ENCODE data around the gene KIF3B. TPM values are rescaled to one million over a fixed set of nuclear protein-coding genes. Genes with fewer than 3 reads are reported as not detected.

The KIF3B gene
- total RNA-seq, 1 experiment from 2014 or later = 31.5 TPM

DNA sequence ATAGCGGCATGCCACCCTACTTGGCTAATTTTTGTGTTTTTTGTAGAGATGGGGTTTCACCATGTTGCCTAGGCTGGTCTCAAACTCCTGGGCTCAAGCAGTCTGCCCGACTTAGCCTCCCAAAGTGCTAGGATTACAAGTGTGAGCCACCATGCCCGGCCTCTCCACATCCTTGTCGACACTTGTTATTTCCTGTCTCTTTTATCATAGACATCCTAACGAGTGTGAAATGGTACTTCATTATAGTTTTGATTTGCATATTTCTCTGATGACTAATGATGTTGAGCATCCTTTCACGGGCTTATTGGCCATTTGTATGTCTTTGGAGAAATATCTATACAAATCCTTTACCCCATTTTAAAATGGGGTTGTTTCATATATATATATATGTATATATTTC lies 41.6 kb downstream of the KIF3B start (continued):
- TF ChIP-seq, protein P1, sequence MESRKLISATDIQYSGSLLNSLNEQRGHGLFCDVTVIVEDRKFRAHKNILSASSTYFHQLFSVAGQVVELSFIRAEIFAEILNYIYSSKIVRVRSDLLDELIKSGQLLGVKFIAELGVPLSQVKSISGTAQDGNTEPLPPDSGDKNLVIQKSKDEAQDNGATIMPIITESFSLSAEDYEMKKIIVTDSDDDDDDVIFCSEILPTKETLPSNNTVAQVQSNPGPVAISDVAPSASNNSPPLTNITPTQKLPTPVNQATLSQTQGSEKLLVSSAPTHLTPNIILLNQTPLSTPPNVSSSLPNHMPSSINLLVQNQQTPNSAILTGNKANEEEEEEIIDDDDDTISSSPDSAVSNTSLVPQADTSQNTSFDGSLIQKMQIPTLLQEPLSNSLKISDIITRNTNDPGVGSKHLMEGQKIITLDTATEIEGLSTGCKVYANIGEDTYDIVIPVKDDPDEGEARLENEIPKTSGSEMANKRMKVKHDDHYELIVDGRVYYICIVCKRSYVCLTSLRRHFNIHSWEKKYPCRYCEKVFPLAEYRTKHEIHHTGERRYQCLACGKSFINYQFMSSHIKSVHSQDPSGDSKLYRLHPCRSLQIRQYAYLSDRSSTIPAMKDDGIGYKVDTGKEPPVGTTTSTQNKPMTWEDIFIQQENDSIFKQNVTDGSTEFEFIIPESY (IDR thresholded peaks at IDR 0.05; ENCODE audit: extremely low read depth, insufficient replicate concordance, low read length) = no peak

- ATAC-seq = no peak
- no peak overlapping the region for H2AFZ ChIP-seq (ENCODE audit: low read depth, low read length, poor library complexity, severe bottlenecking)
- no peak overlapping the region for H3K4me3 ChIP-seq (replicated peaks in 1 of 2; ENCODE audit: low read depth in 1 of 2, low read length in 2 of 2)
- no peaks in the 10 kb centered on the region for H3K27me3 ChIP-seq (ENCODE audit: insufficient read depth, low read length)
- no peak for DNase-seq (ENCODE audit: low read depth, low spot score)
- no peak for TF ChIP-seq SRF (IDR thresholded peaks at IDR 0.05; ENCODE audit: low read depth)
- TF ChIP-seq EZH2phosphoT487 (IDR thresholded peaks at IDR 0.05; ENCODE audit: borderline replicate concordance) = no peak
- no peak for TF ChIP-seq SIN3A (IDR thresholded peaks at IDR 0.05; ENCODE audit: low read depth)
- TF ChIP-seq CEBPB (IDR thresholded peaks at IDR 0.05; ENCODE audit: low read depth) = no peak
- TF ChIP-seq, protein P2, sequence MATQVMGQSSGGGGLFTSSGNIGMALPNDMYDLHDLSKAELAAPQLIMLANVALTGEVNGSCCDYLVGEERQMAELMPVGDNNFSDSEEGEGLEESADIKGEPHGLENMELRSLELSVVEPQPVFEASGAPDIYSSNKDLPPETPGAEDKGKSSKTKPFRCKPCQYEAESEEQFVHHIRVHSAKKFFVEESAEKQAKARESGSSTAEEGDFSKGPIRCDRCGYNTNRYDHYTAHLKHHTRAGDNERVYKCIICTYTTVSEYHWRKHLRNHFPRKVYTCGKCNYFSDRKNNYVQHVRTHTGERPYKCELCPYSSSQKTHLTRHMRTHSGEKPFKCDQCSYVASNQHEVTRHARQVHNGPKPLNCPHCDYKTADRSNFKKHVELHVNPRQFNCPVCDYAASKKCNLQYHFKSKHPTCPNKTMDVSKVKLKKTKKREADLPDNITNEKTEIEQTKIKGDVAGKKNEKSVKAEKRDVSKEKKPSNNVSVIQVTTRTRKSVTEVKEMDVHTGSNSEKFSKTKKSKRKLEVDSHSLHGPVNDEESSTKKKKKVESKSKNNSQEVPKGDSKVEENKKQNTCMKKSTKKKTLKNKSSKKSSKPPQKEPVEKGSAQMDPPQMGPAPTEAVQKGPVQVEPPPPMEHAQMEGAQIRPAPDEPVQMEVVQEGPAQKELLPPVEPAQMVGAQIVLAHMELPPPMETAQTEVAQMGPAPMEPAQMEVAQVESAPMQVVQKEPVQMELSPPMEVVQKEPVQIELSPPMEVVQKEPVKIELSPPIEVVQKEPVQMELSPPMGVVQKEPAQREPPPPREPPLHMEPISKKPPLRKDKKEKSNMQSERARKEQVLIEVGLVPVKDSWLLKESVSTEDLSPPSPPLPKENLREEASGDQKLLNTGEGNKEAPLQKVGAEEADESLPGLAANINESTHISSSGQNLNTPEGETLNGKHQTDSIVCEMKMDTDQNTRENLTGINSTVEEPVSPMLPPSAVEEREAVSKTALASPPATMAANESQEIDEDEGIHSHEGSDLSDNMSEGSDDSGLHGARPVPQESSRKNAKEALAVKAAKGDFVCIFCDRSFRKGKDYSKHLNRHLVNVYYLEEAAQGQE (IDR thresholded peaks at IDR 0.05; ENCODE audit: low read depth) = no peak
- TF ChIP-seq, protein P3, sequence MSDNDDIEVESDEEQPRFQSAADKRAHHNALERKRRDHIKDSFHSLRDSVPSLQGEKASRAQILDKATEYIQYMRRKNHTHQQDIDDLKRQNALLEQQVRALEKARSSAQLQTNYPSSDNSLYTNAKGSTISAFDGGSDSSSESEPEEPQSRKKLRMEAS (IDR thresholded peaks at IDR 0.05) = no peak
- no peak for TF ChIP-seq POLR2AphosphoS5 (IDR thresholded peaks at IDR 0.05; ENCODE audit: low read depth, low read length)
- no peak for TF ChIP-seq RAD21 (IDR thresholded peaks at IDR 0.05; ENCODE audit: low read depth)
- TF ChIP-seq EGR1 (IDR thresholded peaks at IDR 0.05; ENCODE audit: low read depth) = no peak
- no peak for TF ChIP-seq CBX3 (IDR thresholded peaks at IDR 0.05; ENCODE audit: low read depth)
- TF ChIP-seq JUND (IDR thresholded peaks at IDR 0.05) = no peak
- no peak for TF ChIP-seq ZNF274 (IDR thresholded peaks at IDR 0.05; ENCODE audit: low read depth, low read length)
- no peak for TF ChIP-seq ELF1 (IDR thresholded peaks at IDR 0.05; ENCODE audit: borderline replicate concordance, low read depth)
- no peak for TF ChIP-seq ZFX (IDR thresholded peaks at IDR 0.05)
- TF ChIP-seq FOSL1 (IDR thresholded peaks at IDR 0.05; ENCODE audit: low read depth) = no peak
- TF ChIP-seq POLR2A (IDR thresholded peaks at IDR 0.05; ENCODE audit: borderline replicate concordance, extremely low read depth, insufficient read depth, insufficient read length) = no peak
- H4K20me1 ChIP-seq (ENCODE audit: insufficient read depth) = no peaks in the 10 kb centered on the region
- intact Hi-C loops (cut with micrococcal nuclease) = no loop called here
- peaks cover 10 to 17% of the 10 kb centered on the region in 2 experiments for H3K4me1 ChIP-seq (ENCODE audit: control insufficient read depth in 1 of 2, insufficient read depth in 2 of 2, low read length in 2 of 2)
- no peaks in the 10 kb centered on the region for H3K9me2 ChIP-seq (ENCODE audit: insufficient read depth)
- H3K4me2 ChIP-seq (ENCODE audit: low read length) = no peak overlapping the region
- no TSS peak for BruUV-seq (replicated peaks)
- no peaks in the 10 kb centered on the region for H3K79me2 ChIP-seq (ENCODE audit: insufficient read depth, low read length)
- no peaks in the 10 kb centered on the region for H3K9me3 ChIP-seq (ENCODE audit: control insufficient read depth in 1 of 2, insufficient read depth in 1 of 2, low read depth in 1 of 2, low read length in 2 of 2)
- H3K27ac ChIP-seq (ENCODE audit: low read depth, low read length) = no peak overlapping the region
- ChIA-PET POLR2A (no interaction called here), RAD21 (ENCODE audit: low non-redundant PET in 1 of 2, low total read pairs in 2 of 2, uncharacterized antibody in 2 of 2, unreplicated experiment in 2 of 2) (no interaction called here), CTCF (no interaction called here)
- H3K9ac ChIP-seq (ENCODE audit: low read length) = no peak overlapping the region
- H3K36me3 ChIP-seq (ENCODE audit: control insufficient read depth in 1 of 2, insufficient read depth in 2 of 2, low read length in 2 of 2) = peaks cover 4 to 6% of the 10 kb centered on the region in 2 experiments
Observed at GRCh38 chr20:32320305-32320704, 42.9 kb downstream of the KIF3B start.

Measured in HCT116 (cell line).